Activated CD4-positive, alpha-beta T cell treated with anti-CD3 and anti-CD28 coated beads for 4 hours (primary cell): ENCODE data around the gene RFLNA.
"Not testable (repeated sequence)": the region's sequence is repeated elsewhere in the genome, so short reads cannot be mapped to it uniquely, and the experiment has no call there.

Experiments used
- DNase-seq, 2 donors: peaks; one replicate each; pipeline ENCODE4 v3.0.0-alpha.2; 2020

RFLNA gene

GRCh38 chr12:124283326-124283725, 11.6 kb upstream of the RFLNA start:
- DNase-seq = no peak

DNA sequence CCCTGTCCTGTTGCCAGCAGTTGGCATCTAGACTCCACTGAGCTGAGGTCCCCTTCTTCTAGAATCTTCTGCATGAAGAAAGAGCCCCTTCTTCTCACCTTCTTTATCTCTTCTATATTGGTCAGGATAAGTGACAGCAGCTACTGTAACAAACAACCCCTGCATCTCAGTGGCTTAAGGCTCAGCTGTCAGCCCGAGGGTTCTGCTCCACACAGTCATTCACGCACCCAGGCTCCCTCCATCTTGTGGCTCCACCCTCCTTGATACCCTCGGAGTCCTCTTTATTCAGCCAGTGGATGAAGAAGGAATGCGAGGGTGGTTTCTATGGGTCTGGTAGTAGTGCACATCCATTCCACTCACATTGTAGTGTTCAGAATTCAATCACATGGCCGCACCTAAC, 10.5 kb upstream of the RFLNA start:
- DNase-seq = no peak

DNA sequence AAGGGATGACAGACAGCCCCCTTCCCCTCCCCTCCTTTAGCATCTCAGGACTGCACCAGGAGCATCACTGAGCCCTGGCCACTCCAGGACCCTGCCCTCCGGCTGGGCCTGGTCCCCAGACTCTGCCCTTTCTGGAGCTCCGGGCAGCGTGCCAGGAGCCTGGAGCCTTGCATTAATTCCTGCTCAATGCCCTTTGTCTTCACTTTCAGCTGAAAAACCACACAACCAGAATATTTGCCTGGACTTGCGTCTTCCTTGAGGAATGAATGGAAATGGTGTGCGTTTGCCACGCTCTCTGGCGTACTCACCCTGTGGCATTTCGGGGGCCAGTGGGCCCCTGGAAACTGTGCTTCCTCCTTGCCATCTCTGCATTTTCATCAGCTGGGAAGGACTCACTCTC, 8.5 kb upstream of the RFLNA start:
- DNase-seq = no peak

DNA sequence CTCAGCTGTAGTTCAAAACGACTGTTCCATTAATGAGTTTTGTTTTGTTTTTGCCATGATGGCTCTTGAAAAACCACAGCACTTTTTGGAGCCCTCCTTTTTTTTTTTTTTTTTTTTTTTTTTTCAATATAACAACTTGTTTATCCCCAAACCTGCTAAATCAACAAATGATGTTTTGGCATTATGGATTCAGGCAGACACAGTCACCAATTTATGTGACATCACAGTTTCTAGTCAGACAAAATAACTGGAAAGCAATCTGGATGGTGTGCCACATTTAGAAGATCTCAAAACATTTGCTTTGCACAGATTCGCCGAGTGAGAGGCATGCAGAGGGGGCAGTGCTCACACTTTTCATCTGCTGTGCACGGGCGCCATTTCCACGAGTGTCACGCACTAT, 7.9 kb upstream of the RFLNA start:
- DNase-seq = no peak

DNA sequence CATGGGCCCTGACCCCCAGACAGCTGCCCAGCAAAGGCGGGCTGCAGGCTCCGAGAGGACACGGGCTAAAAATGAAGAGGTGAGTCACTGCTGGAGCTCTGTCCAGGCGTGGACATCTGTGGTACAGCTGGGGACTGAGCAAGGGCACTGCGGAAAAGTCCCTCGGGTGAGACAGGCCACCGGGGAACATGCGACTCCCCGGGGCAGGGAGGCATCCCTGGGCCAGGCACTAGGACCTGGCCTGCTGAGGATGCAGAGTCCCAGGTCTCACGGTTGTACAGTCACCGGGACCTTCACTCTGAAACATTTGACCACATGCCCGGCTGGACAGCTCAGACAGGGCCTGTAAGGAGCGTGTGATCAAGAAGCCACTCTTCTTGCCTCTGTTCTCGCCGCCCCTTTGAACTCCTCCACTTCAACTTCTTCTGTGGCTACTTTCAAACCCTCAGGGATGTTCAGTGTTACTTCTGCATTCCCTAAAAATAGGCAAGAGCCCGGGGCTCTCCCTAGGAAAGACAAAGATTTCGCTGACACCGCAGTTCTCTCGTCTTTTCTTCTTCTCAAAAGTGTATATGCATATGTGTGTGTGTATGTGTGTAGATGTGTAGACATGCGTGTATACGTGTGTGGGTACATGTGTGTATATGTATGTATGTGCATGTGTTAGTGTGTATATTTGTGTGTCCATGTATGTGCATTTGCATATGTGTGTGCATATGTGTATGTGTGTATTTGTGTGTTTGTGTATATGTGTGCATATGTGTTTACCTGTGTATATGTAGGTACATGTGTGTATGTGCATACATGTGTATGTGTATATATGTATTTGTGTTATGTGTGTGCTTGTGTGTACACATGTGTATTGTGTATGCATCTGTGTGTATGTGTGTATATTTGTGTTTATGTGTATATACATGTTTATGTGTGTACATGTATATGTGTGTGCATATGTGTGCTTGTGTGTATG, 5.0 kb upstream of the RFLNA start:
- DNase-seq = no peak

DNA sequence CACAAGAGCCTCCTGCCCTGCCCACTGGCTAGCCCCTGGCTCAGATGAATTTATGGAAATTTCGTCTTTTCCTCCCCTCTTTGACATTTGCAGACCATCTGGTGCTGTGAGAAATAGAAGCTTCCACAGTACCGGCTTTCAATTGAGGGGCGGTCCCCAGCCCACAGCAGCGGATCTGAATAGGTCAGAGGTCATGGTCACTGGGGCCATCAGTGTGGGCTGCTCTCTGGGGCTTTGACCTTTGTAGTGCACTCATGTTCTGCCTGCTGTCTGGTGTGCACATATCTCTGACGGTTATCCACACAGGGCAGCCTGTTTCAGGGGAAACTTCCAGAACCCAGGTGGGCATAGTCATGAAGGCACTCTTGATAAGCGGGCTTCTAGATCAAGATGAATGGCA, 2.5 kb upstream of the RFLNA start:
- DNase-seq = no peak

DNA sequence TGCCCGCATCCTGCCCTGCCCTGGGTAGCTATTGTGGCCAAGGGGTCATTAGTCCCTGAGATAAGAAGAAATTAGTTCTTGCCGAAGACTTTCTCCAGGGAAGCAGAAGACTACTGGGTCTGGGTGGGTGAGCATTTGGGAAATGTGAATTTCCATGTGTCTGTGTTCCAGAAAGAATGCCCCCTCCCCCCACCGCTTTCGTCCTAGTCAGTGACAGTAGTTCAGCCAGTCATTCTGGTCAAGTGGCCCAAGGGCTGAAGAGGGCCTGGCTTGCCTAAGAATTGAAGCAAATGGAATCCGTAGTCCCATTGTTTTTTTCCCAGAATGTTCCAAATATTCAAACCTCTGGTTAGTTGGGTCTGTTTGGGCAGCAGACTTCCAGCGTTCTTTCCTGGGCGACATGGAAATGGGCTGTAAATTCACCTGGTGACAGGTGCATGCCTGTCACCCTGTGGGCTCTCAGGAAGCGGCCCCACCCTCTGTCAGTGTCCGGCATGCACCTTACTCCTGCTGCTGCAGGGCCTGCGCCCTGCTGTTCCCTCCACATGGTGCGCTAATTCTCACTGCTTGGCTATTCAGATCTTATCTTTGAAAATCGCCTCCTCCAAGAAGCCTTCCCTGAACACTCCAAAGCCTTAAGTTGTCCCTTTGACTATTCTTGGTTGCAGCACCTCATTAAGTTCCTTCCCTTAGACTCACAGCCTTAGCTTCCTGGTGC, 1.4 kb upstream of the RFLNA start:
- DNase-seq = no peak

DNA sequence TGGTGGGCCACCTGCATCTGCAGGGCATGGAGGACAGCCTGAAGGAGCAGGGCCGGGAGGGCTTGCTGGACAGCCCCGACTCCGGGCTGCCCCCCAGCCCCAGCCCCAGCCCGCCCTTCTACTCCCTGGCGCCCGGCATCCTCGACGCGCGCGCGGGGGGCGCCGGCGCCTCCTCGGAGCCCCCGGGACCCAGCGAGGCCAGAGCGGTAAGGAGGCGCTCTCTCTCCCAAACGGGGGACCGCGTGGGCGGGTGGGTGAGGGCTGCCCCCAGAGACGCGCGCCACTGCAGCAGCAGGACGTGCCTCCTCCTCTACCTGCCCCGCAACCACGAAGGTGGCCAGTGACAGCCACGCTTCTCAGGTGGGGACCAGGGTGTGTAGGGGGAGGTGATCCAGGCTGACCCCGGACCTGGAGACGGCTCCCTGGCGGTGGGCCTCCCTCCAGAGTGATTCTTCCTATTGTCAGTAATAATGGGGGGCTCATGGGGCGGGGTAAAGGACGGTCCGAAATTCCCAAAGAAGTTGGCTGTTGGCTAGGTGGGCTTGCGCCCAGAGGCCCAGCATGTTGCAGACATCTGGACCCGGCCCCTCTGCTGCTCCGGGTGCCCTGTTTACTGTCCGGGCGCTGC, 652 bp downstream of the RFLNA start:
- DNase-seq = no peak

DNA sequence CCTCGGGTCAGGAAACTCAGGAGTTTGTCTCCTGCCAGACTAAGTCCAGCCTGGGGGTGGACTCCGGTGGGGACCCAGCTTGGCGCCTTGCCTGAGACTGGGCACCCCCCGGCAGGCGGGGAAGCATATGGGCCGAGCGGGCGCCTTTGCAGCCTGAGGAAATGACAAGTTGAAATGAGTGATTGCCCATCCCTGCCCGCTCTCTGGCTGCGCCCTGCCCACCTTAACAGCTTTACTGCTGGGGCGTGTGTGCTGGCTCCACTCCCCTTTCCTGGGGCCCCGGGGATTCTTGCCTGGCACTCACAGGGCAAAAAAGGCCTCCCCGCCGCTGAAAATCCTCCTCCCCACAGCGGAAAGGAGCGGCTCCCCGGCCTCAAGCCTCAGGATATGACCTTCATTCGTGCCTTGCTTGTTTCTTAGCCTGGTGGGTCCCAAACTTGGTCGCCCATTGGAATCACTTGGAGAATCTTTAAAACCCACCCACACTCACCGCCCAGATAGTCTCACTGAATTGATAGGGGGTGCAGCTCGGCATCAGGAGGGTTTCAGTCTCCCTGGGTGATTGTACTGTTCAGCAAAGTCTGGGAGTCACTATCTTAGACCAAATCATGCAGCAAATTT, 1.5 kb downstream of the RFLNA start:
- no peak for DNase-seq

DNA sequence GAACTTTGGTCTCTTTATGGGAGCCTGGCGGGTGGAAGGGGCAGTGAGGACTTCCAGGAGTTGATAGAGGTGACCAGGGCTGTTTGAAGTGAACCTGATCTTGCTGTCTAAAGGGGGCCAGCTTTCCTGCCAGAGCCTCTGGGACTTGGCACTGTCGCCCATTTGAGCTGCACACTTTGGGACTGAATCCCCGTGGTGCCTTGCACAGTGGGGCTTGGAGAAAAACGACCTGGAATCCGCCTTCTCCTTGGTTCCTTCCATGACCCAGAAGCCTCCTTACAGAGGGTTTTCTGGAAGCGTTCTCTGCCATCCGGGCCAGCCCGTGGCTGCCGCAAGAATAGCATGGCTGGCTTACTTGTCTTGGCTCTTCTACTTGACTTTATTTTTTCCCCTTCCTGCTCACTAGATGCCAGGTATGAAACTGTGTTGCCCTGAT, 2.0 kb downstream of the RFLNA start:
- DNase-seq = no peak

- no peak for DNase-seq
These were observed 2.5 kb downstream of the RFLNA start for GRCh38 chr12:124297389-124297788.

- DNase-seq = no peak
These were observed 3.0 kb downstream of the RFLNA start for GRCh38 chr12:124297856-124298255.

GRCh38 chr12:124298685-124299410, 4.0 kb downstream of the RFLNA start:
- no peak for DNase-seq

GRCh38 chr12:124299628-124300388, 4.9 kb downstream of the RFLNA start:
- DNase-seq = no peak

DNA sequence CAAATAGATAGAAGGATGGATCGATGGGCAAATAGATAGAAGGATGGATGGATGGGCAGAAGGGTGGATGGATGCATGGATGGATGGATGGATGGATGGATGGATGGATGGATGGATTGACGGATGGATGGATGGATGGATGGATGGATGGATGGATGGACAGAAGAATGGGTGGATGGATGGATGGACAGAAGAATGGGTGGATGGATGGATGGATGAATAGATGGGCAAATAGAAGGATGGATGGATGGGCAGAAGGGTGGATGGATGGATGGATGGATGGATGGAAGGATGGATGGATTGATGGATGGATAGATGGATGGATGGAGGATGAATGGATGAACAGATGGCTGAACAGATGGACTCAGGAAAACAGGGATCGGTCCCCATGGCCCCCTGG, 5.8 kb downstream of the RFLNA start:
- DNase-seq = not testable (repeated sequence)

DNA sequence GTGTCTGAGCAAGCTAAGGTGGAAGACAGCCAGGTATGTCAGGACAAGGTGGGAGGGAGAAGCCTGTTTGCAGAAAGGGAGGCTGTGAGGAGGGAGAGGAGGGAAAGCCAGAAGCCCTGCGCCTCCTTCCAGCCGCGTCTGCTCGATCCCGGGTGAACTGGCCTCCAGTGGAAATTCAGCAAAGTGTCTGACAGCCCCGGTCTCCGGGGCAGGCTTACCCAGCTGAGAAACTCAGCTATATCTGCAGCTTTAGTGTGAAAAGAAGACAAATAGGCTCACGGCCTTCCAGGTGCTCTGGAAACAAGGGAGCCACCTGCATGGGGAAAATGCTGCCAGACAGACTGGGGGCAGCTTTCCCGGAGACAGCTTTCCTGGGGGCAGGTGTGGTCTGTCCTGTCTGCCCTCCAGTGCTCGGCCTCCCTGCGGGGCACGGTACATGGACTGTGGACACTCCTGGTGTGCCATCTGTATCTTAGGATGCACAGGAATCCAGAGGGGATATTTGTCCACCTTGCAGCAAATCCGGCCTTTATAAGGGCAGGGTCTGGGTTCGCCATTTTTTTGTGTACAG, 6.3 kb downstream of the RFLNA start:
- no peak for DNase-seq

- DNase-seq = no peak
These were observed 7.4 kb downstream of the RFLNA start for GRCh38 chr12:124302241-124302806.

DNA sequence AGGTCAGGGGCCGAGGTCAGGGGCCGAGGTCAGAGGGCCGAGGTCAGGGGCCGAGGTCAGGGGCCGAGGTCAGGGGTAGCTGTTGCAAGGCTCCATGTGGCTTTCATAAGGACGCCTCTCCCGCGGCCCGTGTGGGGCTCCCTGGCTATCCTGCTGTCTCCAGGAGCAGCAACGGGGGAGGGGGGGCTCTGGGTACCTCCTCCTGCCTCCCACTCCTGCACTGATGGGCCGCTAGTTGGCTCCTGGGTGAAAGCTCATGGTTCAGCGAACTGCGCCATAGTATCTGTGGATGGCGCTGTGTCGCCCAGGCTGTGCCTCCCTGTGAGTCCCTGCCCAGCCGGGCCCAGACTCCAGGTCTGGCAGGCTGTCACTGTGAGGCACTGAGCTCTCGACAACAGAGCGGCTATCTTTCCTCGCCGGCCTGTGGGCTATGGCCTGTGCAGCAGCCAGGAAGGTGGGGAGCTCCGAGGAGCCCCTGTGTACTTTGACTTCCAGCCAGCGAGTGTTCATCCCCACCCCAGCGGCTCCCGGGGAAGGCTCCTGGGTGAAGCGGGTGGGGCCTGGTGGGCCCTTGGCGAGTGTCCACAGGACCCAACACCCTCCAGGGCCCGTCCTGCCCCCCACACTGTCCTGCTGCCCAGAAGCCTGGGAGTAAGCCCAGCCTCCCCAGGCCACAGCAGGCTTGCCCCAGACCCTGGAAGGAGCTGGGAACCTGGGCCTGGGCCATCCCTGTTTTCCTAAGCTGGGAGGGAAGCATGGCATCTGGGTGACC, 8.1 kb downstream of the RFLNA start:
- no peak for DNase-seq

DNA sequence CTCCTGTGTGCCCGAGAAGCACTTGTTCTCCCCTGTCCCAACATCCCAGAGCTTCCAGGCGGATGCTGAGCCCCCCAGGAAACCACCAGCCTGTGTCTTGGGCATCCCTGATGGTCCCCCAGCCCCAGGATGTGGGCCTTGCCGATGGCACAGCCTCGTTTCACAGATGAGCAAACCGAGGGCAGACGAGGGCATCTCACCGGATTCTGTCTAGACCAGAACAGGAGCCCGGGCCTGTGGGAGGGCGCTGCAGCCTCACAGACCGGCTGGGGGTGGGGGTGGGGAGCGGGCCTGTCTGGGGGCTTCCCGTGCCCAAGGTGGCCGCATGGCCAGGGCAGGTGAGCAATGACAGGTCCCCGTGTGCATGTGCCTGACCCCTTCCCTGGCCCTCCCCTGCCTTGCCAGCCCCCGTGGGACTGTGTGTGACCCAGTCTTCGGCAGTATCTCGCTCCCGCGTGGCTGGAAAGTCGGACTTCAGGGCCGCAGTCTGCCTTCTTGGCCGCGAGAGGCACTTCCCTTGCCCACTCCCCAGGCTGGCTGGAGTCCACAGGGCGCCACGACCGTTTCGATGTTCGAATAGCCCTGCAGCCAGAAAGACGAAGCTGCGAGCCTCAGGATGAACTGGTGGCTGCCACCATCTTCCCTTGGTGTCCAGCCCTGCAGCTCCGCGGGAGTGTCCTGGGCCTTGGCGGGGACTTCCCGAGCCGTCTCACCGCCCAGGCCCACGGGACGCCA, 8.9 kb downstream of the RFLNA start:
- DNase-seq = no peak
